Stimulated activated CD8-positive, alpha-beta memory T cell treated with anti-CD3 and anti-CD28 coated beads, Interleukin-7, amount 100 ng/mL, for 48 hours (primary cell): ENCODE measurements around the gene POU4F2.
"Not testable (repeated sequence)": the region's sequence is repeated elsewhere in the genome, so short reads cannot be mapped to it uniquely, and the experiment has no call there.

ENCODE experiments used
- DNase-seq, 2 donors: peaks; one replicate each; pipeline ENCODE4 v3.0.0-alpha.2; 2020; ENCODE audit warnings: low read depth in 1 of 2; ENCODE audit errors: extremely low read depth in 1 of 2

Gene POU4F2

DNA sequence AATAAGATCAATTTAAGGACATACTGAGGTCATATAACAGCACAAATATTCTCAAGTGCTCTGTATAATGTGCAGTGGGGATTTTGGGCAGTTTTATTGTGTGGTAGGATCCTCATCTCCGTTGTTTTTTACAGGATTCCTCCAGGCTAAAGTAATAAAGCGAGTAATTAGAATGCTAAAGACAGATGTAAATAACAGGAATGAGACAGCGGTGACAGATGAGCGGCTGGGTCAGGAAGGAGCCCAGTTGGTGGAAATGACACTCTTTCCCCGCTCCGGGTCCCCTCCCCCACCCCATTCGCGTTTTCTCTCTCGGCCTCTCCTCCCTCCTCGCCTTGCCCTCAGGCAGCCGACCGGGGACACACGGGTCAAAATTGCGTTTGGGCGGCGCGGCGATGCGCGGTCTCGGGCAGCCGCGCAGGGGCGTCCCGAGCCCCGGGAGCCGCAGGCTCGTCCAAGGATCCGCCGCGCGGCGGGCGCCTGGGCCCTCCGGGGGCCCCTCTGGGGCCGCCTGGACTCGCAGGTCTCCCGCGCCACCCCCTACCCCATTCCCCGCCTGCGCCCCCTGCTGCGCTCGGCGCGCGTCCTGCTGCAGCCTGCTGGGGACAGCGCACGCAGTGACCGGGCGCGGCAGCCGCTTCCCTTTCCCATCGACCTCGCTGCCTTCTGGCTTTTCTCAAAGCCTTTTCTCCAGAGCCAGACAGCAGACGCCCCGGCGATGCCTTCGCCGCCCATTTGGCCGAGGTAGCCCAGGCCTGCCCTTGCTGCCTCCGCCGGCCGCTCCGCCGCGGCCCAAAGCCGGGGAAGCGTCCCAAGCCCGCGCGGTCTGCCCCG is 16.2 kb downstream of the POU4F2 start:
- no peak for DNase-seq

DNA sequence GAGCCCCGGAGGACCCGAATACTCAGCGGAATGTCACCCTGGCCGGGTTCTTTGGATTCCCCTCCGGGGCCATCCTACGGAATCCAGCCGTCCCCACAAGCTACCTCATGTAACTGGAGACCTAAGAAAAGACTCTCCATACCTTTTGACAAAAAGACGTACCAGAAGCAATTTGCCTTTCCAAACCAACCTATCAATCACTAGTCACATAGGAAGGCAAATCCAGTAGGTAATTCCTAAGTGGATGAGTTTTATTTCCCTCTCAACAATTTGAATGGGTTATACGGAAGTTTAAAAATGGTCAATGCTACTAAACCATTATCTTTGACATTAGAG is 16.8 kb downstream of the POU4F2 start:
- no peak for DNase-seq

DNA sequence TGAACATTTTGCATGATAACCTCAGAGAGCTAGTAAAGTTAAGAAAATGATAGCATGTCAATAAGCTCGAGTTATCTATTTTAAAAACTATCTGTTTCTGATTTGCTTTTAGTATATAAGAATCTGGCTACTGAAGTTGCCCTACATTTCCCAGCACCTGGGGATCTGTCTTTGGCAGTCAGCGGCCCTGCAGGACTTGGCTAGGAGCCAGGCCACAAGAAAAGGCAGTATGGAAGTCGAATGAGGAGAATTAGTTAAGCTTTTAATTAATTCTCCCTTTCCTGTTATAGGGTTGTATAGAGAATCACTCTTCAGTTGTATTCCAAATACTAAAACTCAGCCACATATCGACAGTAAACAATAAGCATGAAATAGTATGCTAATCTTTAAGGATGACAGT is 22.7 kb downstream of the POU4F2 start:
- DNase-seq = no peak

DNA sequence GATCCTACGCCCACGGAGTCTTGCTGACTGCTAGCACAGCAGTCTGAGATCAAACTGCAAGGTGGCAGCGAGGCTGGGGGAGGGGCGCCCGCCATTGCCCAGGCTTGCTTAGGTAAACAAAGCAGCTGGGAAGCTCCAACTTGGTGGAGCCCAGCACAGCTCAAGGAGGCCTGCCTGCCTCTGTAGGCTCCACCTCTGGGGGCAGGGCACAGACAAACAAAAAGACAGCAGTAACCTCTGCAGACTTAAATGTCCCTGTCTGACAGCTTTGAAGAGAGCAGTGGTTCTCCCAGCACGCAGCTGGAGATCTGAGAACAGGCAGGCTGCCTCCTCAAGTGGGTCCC is 25.2 kb downstream of the POU4F2 start:
- not testable (repeated sequence) for DNase-seq

DNA sequence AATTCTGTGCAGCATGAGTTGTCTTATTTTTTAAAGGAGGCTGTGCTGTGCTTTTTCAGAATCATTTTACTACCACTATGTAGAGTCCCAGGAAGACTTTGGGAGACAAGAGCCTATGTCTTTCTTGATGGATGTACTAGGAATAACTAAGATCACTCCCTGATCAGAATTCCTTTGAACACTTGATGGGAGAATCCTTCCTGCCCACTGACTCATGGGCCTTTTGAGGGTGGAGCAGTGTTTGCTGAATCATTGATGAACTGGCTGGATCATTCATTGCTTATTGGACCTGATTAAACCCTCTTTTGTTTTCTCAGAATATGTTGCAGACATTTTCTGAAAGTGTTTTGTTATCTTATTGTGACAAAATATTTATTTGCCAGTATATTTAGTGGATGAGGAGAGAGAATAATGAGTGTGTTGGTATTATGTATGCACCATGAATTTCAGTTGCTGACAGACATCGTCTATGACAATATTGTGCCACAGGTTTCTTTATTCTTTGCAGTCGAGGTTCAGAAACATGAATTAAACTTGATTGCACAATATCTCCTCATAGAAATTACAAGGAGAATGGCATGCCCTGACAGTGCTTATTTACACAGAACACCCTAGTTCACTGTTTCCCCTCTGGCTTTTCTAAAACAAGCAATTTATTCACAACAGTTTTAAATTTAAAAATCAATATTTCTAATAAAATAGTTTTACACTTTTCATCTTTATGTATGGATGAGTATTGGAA is 36.3 kb downstream of the POU4F2 start:
- DNase-seq = no peak
